HG02759 (cell line): ENCODE data around the gene GTPBP4.

Experiments used
- ATAC-seq: cut with Tn5 transposase; IDR thresholded peaks from one replicate; pipeline ENCODE4 v1.9.1; 2021; ENCODE audit warnings: mild to moderate bottlenecking, moderate library complexity; ENCODE audit not compliant: unreplicated experiment

GTPBP4 gene

GRCh38 chr10:987870-988666, at the start of gene GTPBP4:
Gene GTPBP4 (plus strand): TSS chr10:988434. CDS start chr10:988480, 46 bp downstream.
- peak; percentile 97 for ATAC-seq

- ATAC-seq, result no peak
Measured at GRCh38 chr10:938941-939678, 49.1 kb upstream of the GTPBP4 start.

GRCh38 chr10:943334-944033, 44.8 kb upstream of the GTPBP4 start:
- peak; percentile 70 for ATAC-seq

- ATAC-seq, result peak; percentile 16
Measured at GRCh38 chr10:944034-944831, 44.0 kb upstream of the GTPBP4 start.

GRCh38 chr10:945778-946177, 42.5 kb upstream of the GTPBP4 start:
- no peak for ATAC-seq

- no peak for ATAC-seq
Measured at GRCh38 chr10:947051-947450, 41.2 kb upstream of the GTPBP4 start.

GRCh38 chr10:947881-948280, 40.4 kb upstream of the GTPBP4 start:
- no peak for ATAC-seq

- no peak for ATAC-seq
Measured at GRCh38 chr10:948347-948746, 39.9 kb upstream of the GTPBP4 start.

- ATAC-seq, result no peak
Measured at GRCh38 chr10:949446-949845, 38.8 kb upstream of the GTPBP4 start.

- ATAC-seq, result no peak
Measured at GRCh38 chr10:953836-954235, 34.4 kb upstream of the GTPBP4 start.

- no peak for ATAC-seq
Measured at GRCh38 chr10:954396-954795, 33.8 kb upstream of the GTPBP4 start.

GRCh38 chr10:955127-955819, 33.0 kb upstream of the GTPBP4 start:
- ATAC-seq, result no peak

GRCh38 chr10:955820-956217, 32.4 kb upstream of the GTPBP4 start:
- no peak for ATAC-seq

- ATAC-seq, result no peak
Measured at GRCh38 chr10:958106-958505, 30.1 kb upstream of the GTPBP4 start.

GRCh38 chr10:958856-959255, 29.4 kb upstream of the GTPBP4 start:
- no peak for ATAC-seq

GRCh38 chr10:962342-962741, 25.9 kb upstream of the GTPBP4 start:
- ATAC-seq, result no peak

- ATAC-seq, result no peak
Measured at GRCh38 chr10:963186-963585, 25.0 kb upstream of the GTPBP4 start.

- no peak for ATAC-seq
Measured at GRCh38 chr10:963655-964054, 24.6 kb upstream of the GTPBP4 start.

GRCh38 chr10:964321-964987, 23.8 kb upstream of the GTPBP4 start:
- no peak for ATAC-seq

GRCh38 chr10:964988-965417, 23.2 kb upstream of the GTPBP4 start:
- no peak for ATAC-seq
